HEK293T (cell line): ENCODE measurements around the gene RUNDC3A.
"Not testable (repeated sequence)": the region's sequence is repeated elsewhere in the genome, so short reads cannot be mapped to it uniquely, and the experiment has no call there.

ENCODE experiments used
- CTCF ChIA-PET: fragments of 350-600 bp; formaldehyde crosslinking; extraction: SDS; loops from one replicate; lab custom pipeline; 2021; ENCODE audit warnings: antibody characterized with exemption, inconsistent platforms; lab: Yijun Ruan, JAX
- POLR2A ChIA-PET: fragments of 350-600 bp; formaldehyde crosslinking; extraction: SDS; loops from one replicate; lab custom pipeline; 2020; ENCODE audit warnings: antibody characterized with exemption, inconsistent platforms; lab: Yijun Ruan, JAX
- DNase-seq: peaks from one replicate; pipeline ENCODE4 v3.0.0; 2012; ENCODE audit warnings: mixed read lengths; ENCODE audit errors: extremely low spot score
- ARNT ChIP-seq: fragments of 450-650 bp; IDR thresholded peaks from 2 replicates; pipeline ENCODE4 v1.6.1; 2017; ENCODE audit warnings: mild to moderate bottlenecking
- BHLHE40 ChIP-seq: fragments of 450-650 bp; IDR thresholded peaks from 2 replicates; pipeline ENCODE4 v1.6.1; 2016; ENCODE audit warnings: mild to moderate bottlenecking, moderate library complexity, borderline replicate concordance
- CTBP1 ChIP-seq: fragments of 450-650 bp; IDR thresholded peaks from 2 replicates; pipeline ENCODE4 v1.6.1; 2016; ENCODE audit warnings: borderline replicate concordance
- ELF4 ChIP-seq: fragments of 450-650 bp; IDR thresholded peaks from 2 replicates; pipeline ENCODE4 v1.6.1; 2017; ENCODE audit warnings: antibody characterized with exemption
- FOXA1 ChIP-seq: fragments of 450-650 bp; IDR thresholded peaks from 2 replicates; pipeline ENCODE4 v1.6.1; 2016; ENCODE audit warnings: mild to moderate bottlenecking
- FOXK2 ChIP-seq: fragments of 450-650 bp; IDR thresholded peaks from 2 replicates; pipeline ENCODE4 v1.6.1; 2016; ENCODE audit warnings: mild to moderate bottlenecking
- FOXM1 ChIP-seq: fragments of 450-650 bp; IDR thresholded peaks from 2 replicates; pipeline ENCODE4 v1.6.1; 2017; ENCODE audit warnings: mild to moderate bottlenecking, borderline replicate concordance
- HDGF ChIP-seq: fragments of 450-650 bp; IDR thresholded peaks from 2 replicates; pipeline ENCODE4 v1.6.1; 2017; ENCODE audit warnings: antibody characterized with exemption, borderline replicate concordance
- L3MBTL2 ChIP-seq: fragments of 450-650 bp; conservative IDR thresholded peaks from 2 replicates; pipeline ENCODE4 v1.6.1; 2016; ENCODE audit warnings: mild to moderate bottlenecking
- LEF1 ChIP-seq: fragments of 450-650 bp; IDR thresholded peaks from 2 replicates; pipeline ENCODE4 v1.6.1; 2017; ENCODE audit warnings: mild to moderate bottlenecking, borderline replicate concordance
- NFRKB ChIP-seq: fragments of 450-650 bp; IDR thresholded peaks from 2 replicates; pipeline ENCODE4 v1.6.1; 2016; ENCODE audit warnings: mild to moderate bottlenecking, moderate library complexity
- PKNOX1 ChIP-seq: fragments of 450-650 bp; IDR thresholded peaks from 2 replicates; pipeline ENCODE4 v1.6.1; 2016
- SP1 ChIP-seq: fragments of 450-650 bp; IDR thresholded peaks from 2 replicates; pipeline ENCODE4 v1.6.1; 2017
- SUZ12 ChIP-seq: fragments of 450-650 bp; IDR thresholded peaks from 2 replicates; pipeline ENCODE4 v1.6.1; 2016; ENCODE audit warnings: mild to moderate bottlenecking
- TARDBP ChIP-seq: fragments of 450-650 bp; IDR thresholded peaks from 2 replicates; pipeline ENCODE4 v1.6.1; 2016
- ZNF384 ChIP-seq: fragments of 450-650 bp; IDR thresholded peaks from 2 replicates; pipeline ENCODE4 v1.6.1; 2016

Gene RUNDC3A

GRCh38 chr17:44334315-44334714 lies 25.9 kb downstream of the RUNDC3A start:
- POLR2A ChIA-PET = interaction anchor here (1.8 kb wide), 1 partner anchor 11 kb away, joined by 9 read pairs; the partner anchor contains the start of gene GRN

GRCh38 chr17:44334727-44335126 lies 26.3 kb downstream of the RUNDC3A start:
- no peak for DNase-seq
- POLR2A ChIA-PET = interaction anchor here (1.8 kb wide), 1 partner anchor 10 kb away, joined by 9 read pairs; the partner anchor contains the start of gene GRN
- CTCF ChIA-PET = interaction anchor here (0.6 kb wide), 1 partner anchor 744 kb away, joined by 3 read pairs; no protein-coding TSS in a partner anchor
- TF ChIP-seq ARNT = no peak
- no peak for TF ChIP-seq LEF1
- no peak for TF ChIP-seq HDGF
- TF ChIP-seq L3MBTL2 = no peak
- no peak for TF ChIP-seq ELF4
- no peak for TF ChIP-seq CTBP1
- TF ChIP-seq FOXA1 = no peak
- TF ChIP-seq SUZ12 = no peak
- TF ChIP-seq BHLHE40 = no peak
- no peak for TF ChIP-seq ZNF384
- TF ChIP-seq FOXK2 = no peak
- no peak for TF ChIP-seq NFRKB
- no peak for TF ChIP-seq TARDBP
- TF ChIP-seq FOXM1 = no peak

More at GRCh38 chr17:44334315-44334714, 25.9 kb downstream of the RUNDC3A start:
- TF ChIP-seq SUZ12 (no peak), BHLHE40 (no peak), TARDBP (no peak), ZNF384 (no peak), HDGF (no peak)
- CTCF ChIA-PET = interaction anchor here (3.9 kb wide), 1 partner anchor 11 kb away, joined by 28 read pairs; the partner anchor contains the start of gene GRN
- no peak for DNase-seq

- ChIA-PET POLR2A (interaction anchor here (0.9 kb wide), 1 partner anchor 10 kb away, joined by 3 read pairs; the partner anchor contains the start of gene GRN), CTCF (interaction anchor here (0.6 to 1.0 kb wide), 3 partner anchors 10 to 743 kb away, joined by 3 to 5 read pairs (median 3); no protein-coding TSS in a partner anchor)
- no peak for DNase-seq
- TF ChIP-seq FOXK2 = no peak
- TF ChIP-seq L3MBTL2 = no peak
- TF ChIP-seq FOXM1 = no peak
- TF ChIP-seq HDGF = no peak
- no peak for TF ChIP-seq LEF1
- no peak for TF ChIP-seq PKNOX1
- TF ChIP-seq SUZ12 = no peak
- TF ChIP-seq TARDBP = no peak
- no peak for TF ChIP-seq ELF4
- TF ChIP-seq ZNF384 = no peak
- no peak for TF ChIP-seq SP1
- TF ChIP-seq NFRKB = no peak
- no peak for TF ChIP-seq ARNT
- TF ChIP-seq CTBP1 = no peak
- no peak for TF ChIP-seq FOXA1
- no peak for TF ChIP-seq BHLHE40
These were observed 27.2 kb downstream of the RUNDC3A start for GRCh38 chr17:44335564-44335963.

GRCh38 chr17:44335968-44336367 lies 27.6 kb downstream of the RUNDC3A start:
- DNase-seq = no peak
- TF ChIP-seq FOXM1 (no peak), ELF4 (no peak), BHLHE40 (no peak), ARNT (no peak), NFRKB (no peak), HDGF (no peak)
- CTCF ChIA-PET = interaction anchor here (0.6 to 1.0 kb wide), 2 partner anchors 10 to 24 kb away, joined by 3 to 5 read pairs; no protein-coding TSS in a partner anchor
- POLR2A ChIA-PET = interaction anchor here (0.9 kb wide), 1 partner anchor 9 kb away, joined by 3 read pairs; the partner anchor contains the start of gene GRN

GRCh38 chr17:44338702-44339101 lies 30.3 kb downstream of the RUNDC3A start:
- no peak for TF ChIP-seq LEF1
- no peak for TF ChIP-seq TARDBP
- TF ChIP-seq SUZ12 = no peak
- no peak for TF ChIP-seq FOXK2
- no peak for TF ChIP-seq L3MBTL2
- TF ChIP-seq ELF4 = no peak
- TF ChIP-seq HDGF = no peak
- no peak for TF ChIP-seq CTBP1
- TF ChIP-seq SP1 = no peak
- TF ChIP-seq FOXM1 = no peak
- TF ChIP-seq BHLHE40 = no peak
- CTCF ChIA-PET = interaction anchor here (0.7 kb wide), 1 partner anchor 1518 kb away, joined by 7 read pairs; no protein-coding TSS in a partner anchor
- DNase-seq = no peak
- POLR2A ChIA-PET = no interaction called here

GRCh38 chr17:44340553-44340952 lies 32.2 kb downstream of the RUNDC3A start:
- CTCF ChIA-PET = interaction anchor here (0.6 to 1.5 kb wide), 3 partner anchors 10 to 241 kb away, joined by 3 to 5 read pairs (median 3); no protein-coding TSS in a partner anchor
- DNase-seq, POLR2A ChIA-PET: not testable (repeated sequence)

- POLR2A ChIA-PET = interaction anchor here (2.2 kb wide), 1 partner anchor 15 kb away, joined by 14 read pairs; no protein-coding TSS in a partner anchor
These were observed 35.3 kb downstream of the RUNDC3A start for GRCh38 chr17:44343510-44344209.

More at GRCh38 chr17:44343510-44344209, 35.3 kb downstream of the RUNDC3A start:
- no peak for DNase-seq
- CTCF ChIA-PET = interaction anchor here (1.0 to 2.8 kb wide), 3 partner anchors 11 to 133 kb away, joined by 5 to 28 read pairs (median 5); partner anchors contain the start of gene FAM171A2
- TF ChIP-seq ZNF384 (no peak), LEF1 (no peak), ELF4 (no peak), FOXA1 (no peak), TARDBP (no peak), L3MBTL2 (no peak), HDGF (no peak), SP1 (no peak), FOXK2 (no peak), PKNOX1 (no peak), NFRKB (no peak)
